SK-N-SH (cell line): ENCODE measurements around the gene MVB12B. TPM values are rescaled to one million over a fixed set of nuclear protein-coding genes. Genes with fewer than 3 reads are reported as not detected.

Source experiments
- CTCF ChIA-PET: fragments of 300-600, 350-600 bp; formaldehyde crosslinking; extraction: SDS; loops from one replicate; lab custom pipeline; 2021; lab: Yijun Ruan, JAX
- POLR2A ChIA-PET: fragments of 350-600 bp; sonication (Branson Sonifier 250); formaldehyde crosslinking; extraction: SDS; loops from one replicate; lab custom pipeline; 2020; ENCODE audit warnings: antibody characterized with exemption, inconsistent platforms; lab: Yijun Ruan, JAX
- DNase-seq: peaks from one replicate; pipeline ENCODE4 v3.0.0; 2012
- H2AFZ ChIP-seq: fragments of 200-600 bp; sonication (generic); 2 replicates; pipeline ENCODE4 v1.8.1; 2016; ENCODE audit warnings: antibody characterized with exemption, mild to moderate bottlenecking, low read depth
- H3F3A ChIP-seq: fragments of 200-600 bp; sonication (generic); replicated peaks from 2 replicates; pipeline ENCODE3; 2016; ENCODE audit warnings: antibody characterized with exemption, mild to moderate bottlenecking; ENCODE audit not compliant: insufficient read depth
- H3K27ac ChIP-seq, 2 experiments: fragments of 200-500 bp in 1 of 2; fragments of 200-600 bp in 1 of 2; sonication (Bioruptor generic) in 1 of 2; sonication (generic), shearing (Covaris generic) in 1 of 2; 2 replicates each; pipeline versions ENCODE4 v1.5.1 to v1.6.1; 2014 to 2016; ENCODE audit warnings: low read depth in 2 of 2, inconsistent platforms in 1 of 2, low read length in 1 of 2, mild to moderate bottlenecking in 1 of 2, mixed read lengths in 1 of 2
- H3K27me3 ChIP-seq: fragments of 200-600 bp; sonication (generic), shearing (Covaris generic); 2 replicates; pipeline ENCODE4 v1.6.1; 2016; ENCODE audit warnings: mixed run types; ENCODE audit not compliant: insufficient read depth
- H3K36me3 ChIP-seq, 2 experiments: fragments of 200-500 bp in 1 of 2; fragments of 200-600 bp in 1 of 2; sonication (Bioruptor generic) in 1 of 2; sonication (generic) in 1 of 2; replicated peaks in 1 of 2; 2 replicates each; pipeline versions ENCODE3 to v1.5.1; 2014 to 2016; ENCODE audit warnings: low read length in 1 of 2, mild to moderate bottlenecking in 1 of 2; ENCODE audit not compliant: insufficient read depth in 2 of 2, control insufficient read depth in 1 of 2
- H3K4me1 ChIP-seq, 2 experiments: fragments of 200-500 bp in 1 of 2; fragments of 200-600 bp in 1 of 2; sonication (Bioruptor generic) in 1 of 2; sonication (generic), shearing (Covaris generic) in 1 of 2; 2 replicates each; pipeline versions ENCODE4 v1.5.1 to v1.6.1; 2014 to 2016; ENCODE audit warnings: low read depth in 1 of 2, low read length in 1 of 2, mixed run types in 1 of 2; ENCODE audit not compliant: insufficient read depth in 2 of 2, control insufficient read depth in 1 of 2
- H3K4me2 ChIP-seq: fragments of 200-600 bp; sonication (generic), shearing (Covaris generic); 2 replicates; pipeline ENCODE4 v1.6.1; 2017; ENCODE audit warnings: mixed run types
- H3K4me3 ChIP-seq, 2 experiments: fragments of 200-500 bp in 1 of 2; fragments of 200-600 bp in 1 of 2; sonication (Bioruptor generic) in 1 of 2; sonication (generic), shearing (Covaris generic) in 1 of 2; 2 replicates each; pipeline versions ENCODE4 v1.5.1 to v1.8.1; 2014 to 2016; ENCODE audit warnings: low read depth in 2 of 2, inconsistent platforms in 1 of 2, low read length in 1 of 2, mild to moderate bottlenecking in 1 of 2, mixed read lengths in 1 of 2, moderate library complexity in 1 of 2
- H3K79me2 ChIP-seq: fragments of 200-600 bp; sonication (generic); 2 replicates; pipeline ENCODE4 v1.8.1; 2017; ENCODE audit warnings: mild to moderate bottlenecking; ENCODE audit not compliant: insufficient read depth
- H3K9ac ChIP-seq: fragments of 200-600 bp; sonication (generic); 2 replicates; pipeline ENCODE4 v1.6.1; 2017; ENCODE audit warnings: mixed run types
- H3K9me2 ChIP-seq: fragments of 200-600 bp; sonication (generic); 2 replicates; pipeline ENCODE4 v1.6.1; 2017; ENCODE audit warnings: mixed run types
- H3K9me3 ChIP-seq: fragments of 200-600 bp; sonication (generic); 2 replicates; pipeline ENCODE4 v1.6.1; 2017; ENCODE audit warnings: mixed run types, mild to moderate bottlenecking, moderate library complexity
- H4K20me1 ChIP-seq: fragments of 200-600 bp; sonication (generic); 2 replicates; pipeline ENCODE4 v1.6.1; 2017; ENCODE audit warnings: mild to moderate bottlenecking, mixed run types; ENCODE audit not compliant: insufficient read depth
- CHD2 ChIP-seq: fragments of 150-350 bp; IDR thresholded peaks from 2 replicates; pipeline ENCODE4 v1.6.1; 2018; ENCODE audit warnings: low read length; ENCODE audit not compliant: partially characterized antibody
- EP300 ChIP-seq, 2 experiments: IDR thresholded peaks; 2 replicates each; pipeline versions ENCODE4 v1.4.0 to v1.6.1; 2012; ENCODE audit warnings: borderline replicate concordance in 1 of 2, low read depth in 1 of 2, low read length in 1 of 2
- EZH2phosphoT487 ChIP-seq: fragments of 200-600 bp; sonication (generic); IDR thresholded peaks from 2 replicates; pipeline ENCODE4 v1.6.1; 2017; ENCODE audit warnings: low read depth, mixed run types, mild to moderate bottlenecking, antibody characterized with exemption, moderate library complexity, borderline replicate concordance
- GATA2 ChIP-seq: sonication (generic); formaldehyde crosslinking; IDR thresholded peaks from 2 replicates; pipeline ENCODE4 v1.5.0; 2020; ENCODE audit warnings: mild to moderate bottlenecking, missing genetic modification reagents
- IRF3 ChIP-seq: fragments of 150-350 bp; IDR thresholded peaks from 2 replicates; pipeline ENCODE4 v1.6.1; 2016; ENCODE audit warnings: mild to moderate bottlenecking, low read depth, low read length
- MEF2A ChIP-seq: IDR thresholded peaks from 2 replicates; pipeline ENCODE4 v1.4.0; 2012; ENCODE audit warnings: low read depth, borderline replicate concordance
- MXI1 ChIP-seq: IDR thresholded peaks from 2 replicates; pipeline ENCODE4 v1.6.1; 2012; ENCODE audit warnings: mild to moderate bottlenecking, low read depth, low read length, improper control_type of control experiment
- POLR2AphosphoS5 ChIP-seq: IDR thresholded peaks from 2 replicates; pipeline ENCODE4 v1.6.1; 2012; ENCODE audit warnings: low read depth, low read length
- RCOR1 ChIP-seq: fragments of 150-350 bp; IDR thresholded peaks from 2 replicates; pipeline ENCODE4 v1.6.1; 2017; ENCODE audit warnings: antibody characterized with exemption, low read length
- RFX5 ChIP-seq: IDR thresholded peaks from 2 replicates; pipeline ENCODE4 v1.6.1; 2012; ENCODE audit warnings: mild to moderate bottlenecking, improper control_type of control experiment, low read length
- SIN3A ChIP-seq: IDR thresholded peaks from 2 replicates; pipeline ENCODE4 v1.6.1; 2012; ENCODE audit warnings: low read depth, mild to moderate bottlenecking, low read length, moderate library complexity, borderline replicate concordance
- TCF12 ChIP-seq: IDR thresholded peaks from 2 replicates; pipeline ENCODE4 v1.4.0; 2012
- USF2 ChIP-seq: fragments of 150-350 bp; IDR thresholded peaks from 2 replicates; pipeline ENCODE4 v1.6.1; 2017; ENCODE audit warnings: antibody characterized with exemption, low read length, low read depth, borderline replicate concordance
- WGBS: methylation state at CpG from one replicate; pipeline ENCODE4 v1.1.6; 2017; ENCODE audit warnings: low lambda C conversion rate; 5-methylcytosine and 5-hydroxymethylcytosine counted together
- polyA plus RNA-seq, 3 experiments: library from polyadenylated mRNA; depleted of rRNA; stranded (reverse); fragments of >200 nt; gene quantifications; 2 replicates each; pipeline ENCODE4 v1.2.3, GENCODE V29; 2012
- TF ChIP-seq, protein P1 (sequence below): IDR thresholded peaks from 2 replicates; pipeline ENCODE4; 2012
- TF ChIP-seq, protein P2 (sequence below): IDR thresholded peaks from 2 replicates; pipeline ENCODE4 v1.4.0; 2012; ENCODE audit warnings: low read depth
- TF ChIP-seq, protein P3 (sequence below): fragments of 200-600 bp; sonication (generic); IDR thresholded peaks from 2 replicates; pipeline ENCODE4 v1.6.1; 2017; ENCODE audit warnings: antibody characterized with exemption, mild to moderate bottlenecking, moderate library complexity
- TF ChIP-seq, protein P4 (sequence below): IDR thresholded peaks from 2 replicates; pipeline ENCODE4 v1.4.0; 2012; ENCODE audit warnings: low read depth, borderline replicate concordance

The MVB12B gene
- polyA plus RNA-seq, 1 of the 3 experiments (the other 2 are of a cell fraction), result 5.1 TPM

GRCh38 chr9:126325821-126326220 lies 808 bp upstream of the MVB12B start:
- no peaks in the 10 kb centered on the region for H3K36me3 ChIP-seq
- 94% methylated on average over 3 of the region's 6 CpGs for WGBS
- peaks cover 11 to 25% of the 10 kb centered on the region in 2 experiments; a peak in 3 of 4 replicates for H3K4me1 ChIP-seq
- H3K27me3 ChIP-seq, result no peaks in the 10 kb centered on the region
- ChIA-PET POLR2A (interaction anchor here (0.8 to 1.2 kb wide), 2 partner anchors 10 to 28 kb away, joined by 3 read pairs; no protein-coding TSS in a partner anchor), CTCF (interaction anchor here (0.7 to 4.7 kb wide), 5 partner anchors 8 to 174 kb away, joined by 3 to 26 read pairs (median 3); no protein-coding TSS in a partner anchor)
- DNase-seq, result peak; percentile 48
- peak overlapping the region; percentile 36 to 65; a peak in 2 of 4 replicates for H3K27ac ChIP-seq
- no peaks in the 10 kb centered on the region for H3K9me3 ChIP-seq
- H3K9ac ChIP-seq, result peak overlapping the region; percentile 81
- peaks cover 3% of the 10 kb centered on the region for H3F3A ChIP-seq
- peak overlapping the region; percentile 85; the same call in 1 of the 2 replicates for H2AFZ ChIP-seq
- H4K20me1 ChIP-seq, result no peaks in the 10 kb centered on the region
- peaks cover 23% of the 10 kb centered on the region for H3K79me2 ChIP-seq
- no peak for TF ChIP-seq RFX5
- H3K9me2 ChIP-seq, result no peaks in the 10 kb centered on the region; the same call in 1 of the 2 replicates
- peak overlapping the region in 1 of 2 experiments; percentile 65; a peak in 3 of 4 replicates for H3K4me3 ChIP-seq
- H3K4me2 ChIP-seq, result peak overlapping the region; percentile 87

- no peaks in the 10 kb centered on the region for H3K36me3 ChIP-seq
- no peaks in the 10 kb centered on the region for H3K27me3 ChIP-seq
- H3K9ac ChIP-seq, result peak overlapping the region; percentile 72
- 0% methylated on average over 5 of the region's 59 CpGs for WGBS
- H3K9me3 ChIP-seq, result no peaks in the 10 kb centered on the region
- peaks cover 3% of the 10 kb centered on the region for H3F3A ChIP-seq
- ChIA-PET CTCF (interaction anchor here (1.1 to 4.7 kb wide), 4 partner anchors 10 to 165 kb away, joined by 3 to 26 read pairs (median 6); no protein-coding TSS in a partner anchor), POLR2A (interaction anchor here (1.1 kb wide), 2 partner anchors 51 to 1085 kb away, joined by 3 read pairs; no protein-coding TSS in a partner anchor)
- peak overlapping the region; percentile 67 to 70 for H3K4me3 ChIP-seq
- TF ChIP-seq, protein P1, sequence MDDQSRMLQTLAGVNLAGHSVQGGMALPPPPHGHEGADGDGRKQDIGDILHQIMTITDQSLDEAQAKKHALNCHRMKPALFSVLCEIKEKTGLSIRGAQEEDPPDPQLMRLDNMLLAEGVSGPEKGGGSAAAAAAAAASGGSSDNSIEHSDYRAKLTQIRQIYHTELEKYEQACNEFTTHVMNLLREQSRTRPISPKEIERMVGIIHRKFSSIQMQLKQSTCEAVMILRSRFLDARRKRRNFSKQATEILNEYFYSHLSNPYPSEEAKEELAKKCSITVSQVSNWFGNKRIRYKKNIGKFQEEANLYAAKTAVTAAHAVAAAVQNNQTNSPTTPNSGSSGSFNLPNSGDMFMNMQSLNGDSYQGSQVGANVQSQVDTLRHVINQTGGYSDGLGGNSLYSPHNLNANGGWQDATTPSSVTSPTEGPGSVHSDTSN, result no peak
- TF ChIP-seq TCF12 (no peak), MEF2A (no peak), EZH2phosphoT487 (no peak), POLR2AphosphoS5 (no peak), RCOR1 (no peak), CHD2 (no peak), GATA2 (CRISPR knock-in tag) (no peak), SIN3A (no peak), EP300 (IDR thresholded peaks at IDR 0.05; ENCODE audit: borderline replicate concordance in 1 of 2, low read depth in 1 of 2, low read length in 1 of 2) (no peak), MXI1 (peak; percentile 36; the same call in 1 of the 2 replicates), USF2 (peak; percentile 24; the same call in 1 of the 2 replicates), IRF3 (no peak)
- TF ChIP-seq, protein P2, sequence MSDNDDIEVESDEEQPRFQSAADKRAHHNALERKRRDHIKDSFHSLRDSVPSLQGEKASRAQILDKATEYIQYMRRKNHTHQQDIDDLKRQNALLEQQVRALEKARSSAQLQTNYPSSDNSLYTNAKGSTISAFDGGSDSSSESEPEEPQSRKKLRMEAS, result peak; percentile 37; the same call in 1 of the 2 replicates
- TF ChIP-seq, protein P3, sequence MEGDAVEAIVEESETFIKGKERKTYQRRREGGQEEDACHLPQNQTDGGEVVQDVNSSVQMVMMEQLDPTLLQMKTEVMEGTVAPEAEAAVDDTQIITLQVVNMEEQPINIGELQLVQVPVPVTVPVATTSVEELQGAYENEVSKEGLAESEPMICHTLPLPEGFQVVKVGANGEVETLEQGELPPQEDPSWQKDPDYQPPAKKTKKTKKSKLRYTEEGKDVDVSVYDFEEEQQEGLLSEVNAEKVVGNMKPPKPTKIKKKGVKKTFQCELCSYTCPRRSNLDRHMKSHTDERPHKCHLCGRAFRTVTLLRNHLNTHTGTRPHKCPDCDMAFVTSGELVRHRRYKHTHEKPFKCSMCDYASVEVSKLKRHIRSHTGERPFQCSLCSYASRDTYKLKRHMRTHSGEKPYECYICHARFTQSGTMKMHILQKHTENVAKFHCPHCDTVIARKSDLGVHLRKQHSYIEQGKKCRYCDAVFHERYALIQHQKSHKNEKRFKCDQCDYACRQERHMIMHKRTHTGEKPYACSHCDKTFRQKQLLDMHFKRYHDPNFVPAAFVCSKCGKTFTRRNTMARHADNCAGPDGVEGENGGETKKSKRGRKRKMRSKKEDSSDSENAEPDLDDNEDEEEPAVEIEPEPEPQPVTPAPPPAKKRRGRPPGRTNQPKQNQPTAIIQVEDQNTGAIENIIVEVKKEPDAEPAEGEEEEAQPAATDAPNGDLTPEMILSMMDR, result no peak; the same call in 1 of the 2 replicates
- TF ChIP-seq, protein P4, sequence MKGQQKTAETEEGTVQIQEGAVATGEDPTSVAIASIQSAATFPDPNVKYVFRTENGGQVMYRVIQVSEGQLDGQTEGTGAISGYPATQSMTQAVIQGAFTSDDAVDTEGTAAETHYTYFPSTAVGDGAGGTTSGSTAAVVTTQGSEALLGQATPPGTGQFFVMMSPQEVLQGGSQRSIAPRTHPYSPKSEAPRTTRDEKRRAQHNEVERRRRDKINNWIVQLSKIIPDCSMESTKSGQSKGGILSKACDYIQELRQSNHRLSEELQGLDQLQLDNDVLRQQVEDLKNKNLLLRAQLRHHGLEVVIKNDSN, result peak; percentile 79
- H4K20me1 ChIP-seq, result no peaks in the 10 kb centered on the region
- H3K4me2 ChIP-seq, result peak overlapping the region; percentile 85
- no peaks in the 10 kb centered on the region; the same call in 1 of the 2 replicates for H3K9me2 ChIP-seq
- peak; percentile 86 for DNase-seq
- H2AFZ ChIP-seq, result peak overlapping the region; percentile 62; the same call in 1 of the 2 replicates
- peaks cover 11 to 32% of the 10 kb centered on the region in 2 experiments; a peak in 3 of 4 replicates for H3K4me1 ChIP-seq
- peaks cover 34% of the 10 kb centered on the region for H3K79me2 ChIP-seq
- peak overlapping the region in 1 of 2 experiments; percentile 78; a peak in 3 of 4 replicates for H3K27ac ChIP-seq
Observed at GRCh38 chr9:126327006-126327713, 531 bp downstream of the MVB12B start.
